GM12878 (cell line): Measurements from ENCODE around the gene RASD1. TPM values are rescaled to one million over a fixed set of nuclear protein-coding genes. Genes with fewer than 3 reads are reported as not detected.

Source experiments
- ATAC-seq: fragments of 200-7000 bp; cut with Tn5 transposase; 3 replicates; pipeline ENCODE4 v1.9.1; 2020; ENCODE audit warnings: mild to moderate bottlenecking, moderate library complexity
- BruUV-seq: library from RNA; stranded (reverse); fragments of 400-500 nt; replicated peaks from 2 replicates; lab custom pipeline; 2021; lab: Mats Ljungman, UMichigan
- CTCF ChIA-PET: fragments of 300-600 bp; sonication (Branson Sonifier 250); formaldehyde crosslinking; extraction: SDS; loops from one replicate; lab custom pipeline; 2021; ENCODE audit warnings: inconsistent platforms; lab: Yijun Ruan, JAX
- POLR2A ChIA-PET: fragments of 350-600 bp; formaldehyde crosslinking; extraction: SDS; loops from one replicate; lab custom pipeline; 2021; ENCODE audit warnings: inconsistent platforms; lab: Charles Lee
- RAD21 ChIA-PET: fragments of 300-600 bp; sonication (Branson Sonifier 250); formaldehyde crosslinking; loops from one replicate; lab custom pipeline; 2023; ENCODE audit warnings: antibody characterized with exemption; ENCODE audit not compliant: unreplicated experiment; lab: Charles Lee
- SMC1A ChIA-PET: fragments of 300-600 bp; sonication (Branson Sonifier 250); formaldehyde crosslinking; loops from one replicate; lab custom pipeline; 2023; ENCODE audit not compliant: unreplicated experiment, uncharacterized antibody; lab: Charles Lee
- DNase-seq: peaks from one replicate; pipeline ENCODE4 v3.0.0-alpha.2; 2011; ENCODE audit warnings: low read depth, low spot score
- FAIRE-seq: peaks from 3 replicates; lab custom pipeline; 2011; peaks lifted over from hg19 to GRCh38; lab: Jason Lieb, UNC
- H2AFZ ChIP-seq: 2 replicates; pipeline ENCODE4 v1.6.0; 2011; ENCODE audit warnings: low read depth, low read length, control low read depth; ENCODE audit not compliant: control insufficient read depth
- H3K27ac ChIP-seq: 2 replicates; pipeline ENCODE4 v1.5.1; 2011; ENCODE audit warnings: control low read depth; ENCODE audit not compliant: control insufficient read depth, insufficient read depth
- H3K27me3 ChIP-seq, 2 experiments: replicated peaks in 1 of 2; 2 replicates each; pipeline versions ENCODE4 v1.6.0 to v1.6.1; 2011; ENCODE audit warnings: low read length in 1 of 2; ENCODE audit not compliant: control insufficient read depth in 2 of 2, insufficient read depth in 2 of 2
- H3K36me3 ChIP-seq, 2 experiments: 2 replicates each; pipeline ENCODE4 v1.5.1; 2011; ENCODE audit warnings: low read length in 1 of 2; ENCODE audit not compliant: control insufficient read depth in 2 of 2, insufficient read depth in 2 of 2
- H3K4me1 ChIP-seq: 2 replicates; pipeline ENCODE4 v1.6.1; 2011; ENCODE audit warnings: mild to moderate bottlenecking, low read length, moderate library complexity, mixed read lengths; ENCODE audit not compliant: control insufficient read depth, insufficient read depth
- H3K4me2 ChIP-seq: 2 replicates; pipeline ENCODE4 v1.6.0; 2011; ENCODE audit warnings: control low read depth; ENCODE audit not compliant: control insufficient read depth, insufficient read depth
- H3K4me3 ChIP-seq: fragments of 200-600 bp; sonication (generic); 2 replicates; pipeline ENCODE4 v1.5.1; 2016
- H3K79me2 ChIP-seq: 2 replicates; pipeline ENCODE4 v1.6.0; 2011; ENCODE audit warnings: low read length; ENCODE audit not compliant: control insufficient read depth, insufficient read depth
- H3K9ac ChIP-seq: 2 replicates; pipeline ENCODE4 v1.8.0; 2011; ENCODE audit warnings: low read length, control low read depth, mixed read lengths; ENCODE audit not compliant: control insufficient read depth, insufficient read depth
- H3K9me3 ChIP-seq: replicated peaks from 3 replicates; pipeline ENCODE4 v1.5.1; 2011; ENCODE audit warnings: mild to moderate bottlenecking, low read length; ENCODE audit not compliant: control insufficient read depth, insufficient read depth
- H4K20me1 ChIP-seq: 2 replicates; pipeline ENCODE4 v1.6.0; 2011; ENCODE audit not compliant: control insufficient read depth, insufficient read depth
- CHD1 ChIP-seq: IDR thresholded peaks from 2 replicates; pipeline ENCODE4 v1.6.1; 2012; ENCODE audit warnings: low read depth, low read length, improper control_type of control experiment
- GATAD2B ChIP-seq: fragments of 450-650 bp; conservative IDR thresholded peaks from 2 replicates; pipeline ENCODE4 v1.6.1; 2017; ENCODE audit warnings: low read depth, mild to moderate bottlenecking, moderate library complexity
- HCFC1 ChIP-seq: fragments of 150-350 bp; IDR thresholded peaks from 2 replicates; pipeline ENCODE4 v1.6.1; 2014; ENCODE audit warnings: low read length
- MAX ChIP-seq: IDR thresholded peaks from 2 replicates; pipeline ENCODE4 v1.6.1; 2012; ENCODE audit warnings: low read depth, low read length, improper control_type of control experiment
- MEF2A ChIP-seq: IDR thresholded peaks from 2 replicates; pipeline ENCODE4 v1.6.1; 2011; ENCODE audit warnings: low read depth, mild to moderate bottlenecking, low read length, moderate library complexity; ENCODE audit not compliant: insufficient read depth
- MLLT1 ChIP-seq: fragments of 450-650 bp; IDR thresholded peaks from 2 replicates; pipeline ENCODE4 v1.6.1; 2016; ENCODE audit warnings: mild to moderate bottlenecking
- MYC ChIP-seq: IDR thresholded peaks from 2 replicates; pipeline ENCODE4 v1.6.1; 2011; ENCODE audit warnings: mild to moderate bottlenecking, low read length, moderate library complexity, inconsistent platforms; ENCODE audit not compliant: insufficient read depth, insufficient replicate concordance, insufficient read length, severe bottlenecking
- PBX3 ChIP-seq: IDR thresholded peaks from 2 replicates; pipeline ENCODE4 v1.6.1; 2011; ENCODE audit warnings: mild to moderate bottlenecking, low read depth, low read length, moderate library complexity; ENCODE audit not compliant: insufficient replicate concordance
- PKNOX1 ChIP-seq: fragments of 450-650 bp; IDR thresholded peaks from 2 replicates; pipeline ENCODE4 v1.6.1; 2016; ENCODE audit warnings: mild to moderate bottlenecking
- POLR2A ChIP-seq: IDR thresholded peaks from 2 replicates; pipeline ENCODE4 v1.6.1; 2011; ENCODE audit warnings: low read depth, mild to moderate bottlenecking, low read length
- USF2 ChIP-seq: IDR thresholded peaks from 2 replicates; pipeline ENCODE4 v1.6.1; 2011; ENCODE audit warnings: low read depth, low read length, improper control_type of control experiment, borderline replicate concordance
- YY1 ChIP-seq: IDR thresholded peaks from 2 replicates; pipeline ENCODE4 v1.6.1; 2011; ENCODE audit warnings: low read depth, mild to moderate bottlenecking, low read length
- ZBTB4 ChIP-seq: fragments of 450-650 bp; formaldehyde crosslinking; IDR thresholded peaks from 2 replicates; pipeline ENCODE4 v1.4.0; 2022; ENCODE audit warnings: mild to moderate bottlenecking, moderate library complexity
- ZNF217 ChIP-seq: fragments of 450-650 bp; IDR thresholded peaks from 2 replicates; pipeline ENCODE4 v1.6.1; 2017; ENCODE audit warnings: antibody characterized with exemption, mild to moderate bottlenecking
- WGBS: methylation state at CpG from one replicate; pipeline ENCODE4 v1.1.6; 2016; ENCODE audit warnings: low lambda C conversion rate; ENCODE audit not compliant: insufficient replicate concordance, insufficient coverage; ENCODE audit errors: missing lambda C conversion rate; 5-methylcytosine and 5-hydroxymethylcytosine counted together
- in situ Hi-C: fragments of 300-500 bp; cut with MboI; formaldehyde crosslinking; loops from 9 replicates; pipeline ENCODE4 v1.14.3; 2018; ENCODE audit warnings: mixed read lengths
- intact Hi-C: fragments of 100-400 bp; cut with micrococcal nuclease; formaldehyde crosslinking; loops from one replicate; pipeline ENCODE4 v1.14.2; 2022; ENCODE audit not compliant: unreplicated experiment
- polyA plus RNA-seq, 11 experiments: library from polyadenylated mRNA; depleted of rRNA in 4 of 11; unstranded in 6 of 11; stranded (reverse) in 5 of 11; fragments of >200 nt; fragmentation: Nextera tagmentation in 4 of 11; fragmentation: Illumina TruSeq in 1 of 11; extraction: Ambion mirVana in 4 of 11; extraction: Trizol in 1 of 11; gene quantifications; 1 replicate in 1 of 11; 2 replicates in 10 of 11; pipeline versions ENCODE4 v1.2.1 to v1.2.3, GENCODE V29; 2011 to 2016; ENCODE audit warnings: inconsistent platforms in 2 of 11, missing spikeins in 2 of 11, low read depth in 1 of 11
- total RNA-seq, 4 experiments: library from RNA; depleted of rRNA in 3 of 4; stranded (reverse); fragments of >200 nt in 3 of 4; fragmentation: Illumina TruSeq in 1 of 4; extraction: Trizol in 1 of 4; gene quantifications; 2 replicates each; pipeline versions ENCODE4 v1.2.1 to v1.2.3, GENCODE V29; 2013 to 2021

The RASD1 gene
- total and polyA plus RNA-seq, 10 of the 15 experiments (the other 5 are each of a cell fraction or from before 2014, with no cell fraction given) = 0.14 to 0.33 TPM; not detected in 8

- no peak for TF ChIP-seq ZBTB4 (CRISPR knock-in tag)
- TF ChIP-seq, all 136 proteins: peak for 0
These were observed 10.8 kb upstream of the RASD1 start (continued) for GRCh38 chr17:17506893-17507464.

GRCh38 chr17:17506181-17506741, 10.1 kb upstream of the RASD1 start:
- SMC1A ChIA-PET = no interaction called here
- POLR2A ChIA-PET = no interaction called here
- TF ChIP-seq MAX (no peak), CHD1 (no peak), GATAD2B (no peak), PBX3 (no peak), POLR2A (no peak), ZNF217 (no peak), MEF2A (no peak), MYC (no peak), PKNOX1 (no peak), HCFC1 (no peak), MLLT1 (no peak), YY1 (no peak), USF2 (no peak)

More at GRCh38 chr17:17506181-17506741, 10.1 kb upstream of the RASD1 start:
- no peak for FAIRE-seq
- BruUV-seq = no TSS peak
- no peak overlapping the region for H3K9ac ChIP-seq
- in situ Hi-C loops = no loop called here
- no peaks in the 10 kb centered on the region for H3K9me3 ChIP-seq
- no peaks in the 10 kb centered on the region for H3K79me2 ChIP-seq
- no peaks in the 10 kb centered on the region for H4K20me1 ChIP-seq
- H3K27ac ChIP-seq = no peak overlapping the region
- intact Hi-C loops = no loop called here
- no peaks in the 10 kb centered on the region for H3K4me1 ChIP-seq
- no peak overlapping the region for H3K4me2 ChIP-seq
- WGBS = 41% methylated on average over 21 of the region's 22 CpGs
- ChIA-PET RAD21 (no interaction called here), CTCF (interaction anchor here (1.2 kb wide), 1 partner anchor 11 kb away, joined by 4 read pairs; no protein-coding TSS in a partner anchor)
- no peak for ATAC-seq
- no peak for DNase-seq
- no peak overlapping the region for H3K4me3 ChIP-seq
- H3K27me3 ChIP-seq = no peaks in the 10 kb centered on the region
- H2AFZ ChIP-seq = no peak overlapping the region
- H3K36me3 ChIP-seq = no peaks in the 10 kb centered on the region
